GM21390 (cell line): ENCODE data around the gene ARHGEF9.
A peak's percentile ranks its signal among the peaks of the same experiment; 100 is the strongest.

Source experiments
- ATAC-seq: cut with Tn5 transposase; IDR thresholded peaks from one replicate; pipeline ENCODE4 v1.9.1; 2021; ENCODE audit not compliant: unreplicated experiment

ARHGEF9 gene

DNA sequence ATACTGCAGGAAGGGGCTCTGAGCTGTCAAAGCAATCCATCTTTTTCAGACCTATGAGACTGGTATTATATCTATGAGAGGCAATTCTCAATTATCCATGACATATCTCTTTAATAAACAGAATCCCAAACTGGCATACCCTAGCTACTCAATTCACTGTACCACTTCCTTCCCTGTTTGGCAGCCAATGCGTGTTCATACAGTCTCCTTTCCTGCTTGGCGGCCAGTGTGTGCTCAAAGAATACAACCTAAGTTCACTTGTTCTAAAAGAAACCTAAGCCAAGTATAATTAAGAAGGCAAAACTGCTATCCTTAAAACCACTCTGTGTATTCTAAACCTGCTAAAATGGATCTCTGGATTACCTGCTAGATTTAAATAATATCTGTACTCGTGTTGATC is 38.3 kb downstream of the ARHGEF9 start:
- peak; percentile 11 for ATAC-seq

- peak; percentile 88 for ATAC-seq
Measured at GRCh38 chrX:63746278-63746677, 38.7 kb downstream of the ARHGEF9 start.

GRCh38 chrX:63744850-63745394 is 40.1 kb downstream of the ARHGEF9 start:
- ATAC-seq, result no peak

- ATAC-seq, result no peak
Measured at GRCh38 chrX:63743596-63743995, 41.4 kb downstream of the ARHGEF9 start.

GRCh38 chrX:63740382-63740781 is 44.6 kb downstream of the ARHGEF9 start:
- peak; percentile 80 for ATAC-seq

GRCh38 chrX:63739885-63740284 is 45.1 kb downstream of the ARHGEF9 start:
- ATAC-seq, result no peak

GRCh38 chrX:63738696-63739095 is 46.3 kb downstream of the ARHGEF9 start:
- no peak for ATAC-seq

DNA sequence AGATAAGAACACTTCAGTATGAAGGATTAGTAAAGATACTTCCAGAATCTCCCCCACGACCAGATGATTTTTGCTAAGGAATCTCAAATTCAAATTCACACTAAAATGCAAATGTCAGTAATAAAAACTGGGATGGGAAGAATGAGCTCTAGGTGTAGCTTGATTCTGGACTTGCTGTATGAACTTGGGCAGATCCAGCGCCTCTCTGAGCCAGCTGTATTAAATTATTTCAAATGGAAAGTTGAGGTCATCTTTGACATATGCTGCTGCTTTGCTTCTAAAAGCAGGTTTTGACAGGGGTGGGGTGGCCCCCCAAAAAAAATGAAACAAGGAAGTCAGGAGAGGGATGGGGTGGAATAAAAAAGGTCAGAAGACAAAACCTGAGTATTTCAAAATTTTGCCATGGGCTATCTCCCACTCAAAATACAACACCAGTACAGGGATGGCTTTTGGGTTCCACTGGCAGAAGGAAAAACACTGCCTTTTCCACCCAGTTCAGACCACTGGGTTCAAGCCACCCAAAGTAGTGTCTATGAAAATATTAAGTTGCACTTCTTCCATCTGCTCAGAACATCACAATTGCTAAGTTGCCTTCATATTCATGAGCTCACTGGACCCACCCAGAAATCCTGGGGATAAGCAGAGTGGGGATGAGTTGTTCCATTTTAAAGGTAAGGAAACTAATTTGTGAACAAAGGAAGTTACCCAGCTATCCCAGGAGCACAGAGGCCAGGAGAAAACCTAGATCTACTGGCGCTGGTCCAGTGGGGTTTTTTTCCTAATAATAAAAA is 47.7 kb downstream of the ARHGEF9 start:
- no peak for ATAC-seq

DNA sequence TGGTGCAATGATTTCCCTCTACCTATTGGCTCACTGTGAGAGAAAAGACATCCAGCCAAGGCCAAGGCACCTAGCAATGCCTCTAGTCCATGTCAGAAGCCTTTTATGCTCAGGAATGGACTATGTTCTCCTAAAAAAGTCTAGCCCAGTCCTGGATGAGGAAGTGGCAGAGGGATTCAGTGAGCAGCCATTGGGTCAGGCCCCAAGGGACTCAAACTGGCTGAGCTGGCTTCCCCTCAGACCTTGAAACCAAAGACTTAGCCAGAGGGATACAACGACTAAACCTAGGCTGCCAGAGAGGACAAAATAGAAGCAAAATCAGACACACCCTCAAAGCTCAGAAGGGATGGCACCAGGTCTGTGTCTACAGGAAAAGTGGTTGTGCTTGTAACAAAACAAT is 49.1 kb downstream of the ARHGEF9 start:
- ATAC-seq, result no peak

- ATAC-seq, result no peak
Measured at GRCh38 chrX:63720293-63720692, 64.7 kb downstream of the ARHGEF9 start.

GRCh38 chrX:63719633-63720032 is 65.4 kb downstream of the ARHGEF9 start:
- no peak for ATAC-seq

DNA sequence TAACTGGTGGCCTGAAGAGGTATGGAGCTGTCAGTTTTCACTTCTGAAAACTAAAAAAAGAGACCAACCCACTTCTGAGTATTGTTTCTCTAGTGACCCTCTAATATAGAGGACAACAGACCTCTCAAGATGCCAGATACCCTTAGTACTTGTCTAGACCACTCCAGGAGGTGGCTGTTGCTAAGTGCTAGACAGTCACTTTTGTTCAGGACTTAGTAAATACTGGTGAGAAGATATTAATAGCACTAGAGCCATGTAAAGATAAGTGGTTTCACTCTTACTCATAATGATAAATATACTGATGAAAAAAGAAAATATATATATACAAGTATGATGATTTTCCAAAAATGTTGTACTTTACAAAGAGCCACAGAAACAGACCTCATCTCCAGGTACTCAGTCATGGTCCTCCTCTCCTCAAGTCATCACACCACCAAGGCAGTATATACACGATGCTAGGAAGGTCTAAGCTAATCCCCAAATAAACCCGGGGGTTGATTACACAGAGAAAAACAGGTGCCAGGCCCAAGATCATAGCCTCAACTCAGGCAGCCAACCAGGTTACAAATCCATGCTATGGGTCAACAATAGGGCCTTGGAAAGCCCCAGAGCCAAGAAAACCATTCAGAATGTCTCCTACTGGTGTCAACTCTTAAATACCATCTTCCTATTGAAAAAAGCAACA is 66.9 kb downstream of the ARHGEF9 start:
- peak; percentile 90 for ATAC-seq

DNA sequence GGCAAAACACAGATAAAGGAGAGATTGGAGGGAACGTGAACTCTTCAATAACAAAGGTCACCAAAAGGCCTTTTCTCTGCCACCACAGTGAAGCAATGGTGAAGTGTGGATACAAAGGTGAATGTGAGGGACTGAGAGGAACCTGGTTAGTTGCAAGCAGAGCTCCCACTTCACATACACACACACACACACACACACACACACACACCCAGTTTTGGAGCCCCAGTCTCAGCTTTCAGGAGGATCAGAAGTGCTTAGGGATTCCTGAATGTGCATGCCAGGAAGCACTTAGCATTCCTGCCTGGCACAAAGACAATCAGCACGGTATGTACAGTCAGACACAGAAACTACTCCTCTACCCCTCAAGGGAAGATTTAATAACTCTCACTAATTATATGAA is 71.5 kb downstream of the ARHGEF9 start:
- no peak for ATAC-seq

GRCh38 chrX:63708801-63709200 is 76.2 kb downstream of the ARHGEF9 start:
- ATAC-seq, result no peak

GRCh38 chrX:63702556-63702955 is 82.5 kb downstream of the ARHGEF9 start:
- ATAC-seq, result no peak

DNA sequence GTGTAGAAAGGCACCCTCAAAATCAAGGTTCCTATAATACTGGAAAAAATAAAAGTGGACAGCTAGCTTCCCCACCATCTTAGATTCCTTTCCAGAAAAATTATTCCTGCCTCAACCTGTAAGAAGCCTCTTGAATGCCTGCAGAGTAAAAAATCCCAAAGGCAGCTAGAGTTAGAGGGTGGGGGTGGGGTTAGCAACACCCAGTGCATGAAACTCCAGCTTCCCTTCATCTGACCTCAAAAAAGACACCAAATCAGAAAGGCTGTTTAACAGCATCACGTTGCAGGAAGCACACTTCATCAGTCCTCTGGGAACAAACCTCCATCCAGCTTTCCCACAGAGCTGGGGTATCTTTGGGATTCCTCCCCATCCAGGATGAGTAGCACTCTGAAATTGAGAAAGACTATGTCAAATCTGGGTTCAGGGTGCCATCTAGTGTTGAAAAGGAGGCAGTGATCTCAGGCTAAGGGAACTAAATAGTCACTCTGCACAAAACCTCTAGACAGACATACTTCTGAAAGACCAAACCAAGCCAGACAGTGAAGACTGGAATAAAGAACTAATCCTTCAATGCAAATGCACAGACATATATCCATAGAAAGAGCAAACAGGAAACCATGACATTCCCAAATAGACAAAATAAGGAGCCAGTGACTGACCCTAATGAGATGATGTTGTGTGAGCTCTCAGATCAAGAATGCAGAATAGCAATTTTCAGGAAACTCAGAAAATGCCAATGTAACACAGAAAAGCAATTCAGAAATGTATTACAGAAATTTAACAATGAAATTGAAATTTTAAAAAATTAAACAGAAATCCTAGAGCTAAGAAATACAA is 97.9 kb downstream of the ARHGEF9 start:
- ATAC-seq, result peak; percentile 64

DNA sequence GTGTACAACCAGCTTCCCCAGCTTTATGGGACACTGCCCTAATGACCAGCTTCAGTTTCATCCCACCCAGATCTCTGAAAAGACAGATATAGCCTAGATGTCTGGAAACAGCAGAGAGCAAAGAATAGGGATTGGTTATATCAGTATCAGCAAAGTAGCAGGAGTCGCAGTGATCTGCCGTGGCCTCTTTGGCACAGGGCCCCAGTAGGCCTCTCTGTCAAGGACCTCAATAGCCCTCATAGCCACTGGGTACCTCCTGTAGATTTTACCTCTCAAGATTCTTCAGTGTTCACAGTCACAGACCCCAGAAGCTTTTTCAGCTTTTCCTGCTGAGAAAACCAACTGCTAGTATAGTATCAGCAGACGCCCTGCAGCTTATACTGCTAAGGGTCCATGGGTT is 104.6 kb downstream of the ARHGEF9 start:
- no peak for ATAC-seq

DNA sequence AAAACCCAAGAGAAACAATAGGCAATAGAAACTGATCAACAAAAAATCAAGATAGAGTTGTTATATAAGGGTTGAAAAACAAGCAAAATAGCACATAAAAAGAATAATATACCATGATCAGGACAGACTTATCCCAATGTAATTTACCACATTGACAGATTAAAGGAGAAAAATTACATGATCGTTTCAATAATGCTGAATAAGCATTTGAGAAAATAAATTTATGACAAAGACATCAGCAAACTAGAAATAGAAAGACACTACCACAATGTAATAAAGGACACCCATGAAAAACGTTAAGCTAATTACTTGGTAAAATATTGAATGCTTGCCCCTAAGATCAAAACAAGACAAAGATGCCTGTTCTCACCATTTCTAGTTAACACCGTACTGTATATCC is 105.6 kb downstream of the ARHGEF9 start:
- no peak for ATAC-seq

DNA sequence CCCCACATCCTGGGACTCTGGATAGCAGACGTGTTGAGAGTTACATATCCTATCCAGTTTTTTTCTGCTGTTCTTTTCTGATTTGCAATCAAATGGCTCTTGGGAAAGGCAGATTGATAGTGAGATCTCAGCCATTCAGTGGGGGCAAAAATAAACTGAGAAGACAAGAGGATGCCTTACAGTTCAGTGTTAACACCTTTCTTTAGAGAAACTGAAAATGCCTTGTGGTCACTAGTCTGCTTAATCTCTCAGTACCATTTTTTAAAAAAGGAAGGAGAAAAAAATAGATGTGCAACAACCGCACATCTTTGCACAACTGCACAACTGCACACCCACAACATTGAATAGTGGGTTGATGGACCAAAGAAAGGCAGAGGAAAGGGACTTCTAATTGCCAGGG is 109.3 kb downstream of the ARHGEF9 start:
- no peak for ATAC-seq

DNA sequence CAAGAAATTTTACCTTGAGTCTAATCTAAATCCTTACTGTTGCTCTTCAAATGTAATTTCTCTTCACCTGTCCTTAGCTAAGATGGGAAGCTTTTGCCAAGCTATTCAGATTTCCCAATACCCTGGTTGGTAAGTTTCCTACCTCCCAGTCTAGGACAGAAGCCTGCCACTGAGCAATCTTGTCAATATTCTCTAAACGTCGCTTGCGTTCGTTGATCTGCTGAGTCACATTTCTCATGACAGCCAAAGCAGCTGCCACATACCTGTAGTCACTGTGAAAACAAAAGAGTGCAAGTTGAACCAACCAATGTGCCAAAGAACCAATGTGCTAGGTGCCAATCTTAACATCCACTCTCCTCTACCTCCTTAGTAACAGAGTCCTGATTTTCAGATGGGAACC is 111.1 kb downstream of the ARHGEF9 start:
- no peak for ATAC-seq

DNA sequence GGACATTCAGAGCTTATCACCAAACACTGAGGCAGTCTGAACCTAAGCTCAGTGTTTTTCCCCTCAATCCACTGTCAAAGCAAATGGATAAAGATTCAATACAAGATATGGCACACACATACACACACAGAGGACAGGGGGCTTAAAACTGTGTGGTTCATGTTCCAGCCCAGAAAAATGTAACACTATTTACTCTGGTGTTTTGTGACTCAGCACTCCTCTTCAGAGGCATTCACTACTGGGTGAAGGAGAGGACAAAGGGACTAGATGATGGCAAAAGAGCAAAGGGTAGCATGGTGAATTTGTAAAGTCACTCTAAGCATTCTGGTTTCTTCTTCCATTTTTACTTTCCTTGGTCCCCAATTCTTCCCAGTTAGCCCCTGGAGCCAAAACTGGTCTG is 120.3 kb downstream of the ARHGEF9 start:
- no peak for ATAC-seq
